Measurements from ENCODE around the gene TUBA4A.

- TF ChIP-seq GTF2F1 (IDR thresholded peaks at IDR 0.05; ENCODE audit: borderline replicate concordance, low read depth, low read length) = no peak
- no peak for TF ChIP-seq CTCF (IDR thresholded peaks at IDR 0.05; ENCODE audit: control extremely low read depth in 1 of 3, insufficient read depth in 1 of 3, low read depth in 1 of 3, low read length in 3 of 3)
- no peak for TF ChIP-seq EZH2 (IDR thresholded peaks at IDR 0.05; ENCODE audit: low read depth, low read length, severe bottlenecking)
- no peak for TF ChIP-seq CEBPB (IDR thresholded peaks at IDR 0.05; ENCODE audit: low read depth, low read length)
- TF ChIP-seq RFX5 (IDR thresholded peaks at IDR 0.05; ENCODE audit: borderline replicate concordance, low read depth, low read length) = no peak
- no peak for TF ChIP-seq USF2 (IDR thresholded peaks at IDR 0.05; ENCODE audit: low read length)
- no peak for TF ChIP-seq RAD21 (IDR thresholded peaks at IDR 0.05 in 1 of 2, conservative IDR thresholded peaks at IDR 0.05 in 1 of 2; ENCODE audit: low read depth in 2 of 2, low read length in 2 of 2)
- no peak for TF ChIP-seq YY1 (IDR thresholded peaks at IDR 0.05; ENCODE audit: low read depth, low read length)
- TF ChIP-seq POLR2AphosphoS5 (IDR thresholded peaks at IDR 0.05; ENCODE audit: low read depth, low read length) = no peak
- TF ChIP-seq RNF2 (IDR thresholded peaks at IDR 0.05; ENCODE audit: borderline replicate concordance, low read depth, low read length, missing control alignments, poor library complexity, severe bottlenecking) = no peak
- no peak for TF ChIP-seq SUZ12 (IDR thresholded peaks at IDR 0.05; ENCODE audit: low read length)
These were observed 35.4 kb upstream of the TUBA4A start for GRCh38 chr2:219289195-219289536.

Data from H1 (cell line).